ENCODE data around the gene PIRT.

The PIRT gene

GRCh38 chr17:10787306-10788045 is 50.4 kb downstream of the PIRT start:
- no peak for DNase-seq

GRCh38 chr17:10785295-10785694 is 52.6 kb downstream of the PIRT start:
- DNase-seq, result no peak

- DNase-seq, result no peak
Observed at GRCh38 chr17:10779609-10780008, 58.3 kb downstream of the PIRT start.

GRCh38 chr17:10777890-10778289 is 60.0 kb downstream of the PIRT start:
- no peak for DNase-seq

DNA sequence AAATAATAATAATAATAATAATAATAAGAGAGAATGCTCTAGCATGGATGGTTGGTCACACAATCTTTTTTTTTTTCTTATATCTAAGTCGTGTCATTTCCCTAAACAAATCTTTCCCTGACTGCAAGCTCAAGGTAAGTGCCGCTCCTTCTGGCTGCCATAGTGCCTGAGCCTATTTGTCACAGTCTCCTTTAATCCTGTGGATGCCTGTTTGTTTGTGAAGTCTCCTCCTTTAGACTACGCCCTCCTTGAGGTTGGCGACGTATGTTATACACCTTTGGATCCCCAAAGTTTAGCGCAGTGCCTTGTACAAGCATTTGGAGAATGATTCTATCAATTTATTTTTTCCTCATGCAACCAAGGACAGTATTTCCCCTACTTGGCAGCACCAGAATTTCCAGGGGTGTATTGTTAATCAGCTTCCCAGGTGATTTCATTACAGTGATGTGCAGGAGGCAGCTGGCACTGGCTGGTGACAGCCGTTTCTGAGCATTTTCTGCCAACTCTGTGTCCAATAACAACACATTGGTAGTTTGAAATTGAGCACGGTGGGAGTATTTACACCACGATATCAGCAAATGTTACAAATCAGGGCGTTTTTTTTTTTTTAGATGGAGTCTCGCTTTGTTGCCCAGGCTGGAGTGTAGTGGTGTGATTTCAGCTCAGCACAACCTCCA is 60.6 kb downstream of the PIRT start:
- DNase-seq, result no peak

DNA sequence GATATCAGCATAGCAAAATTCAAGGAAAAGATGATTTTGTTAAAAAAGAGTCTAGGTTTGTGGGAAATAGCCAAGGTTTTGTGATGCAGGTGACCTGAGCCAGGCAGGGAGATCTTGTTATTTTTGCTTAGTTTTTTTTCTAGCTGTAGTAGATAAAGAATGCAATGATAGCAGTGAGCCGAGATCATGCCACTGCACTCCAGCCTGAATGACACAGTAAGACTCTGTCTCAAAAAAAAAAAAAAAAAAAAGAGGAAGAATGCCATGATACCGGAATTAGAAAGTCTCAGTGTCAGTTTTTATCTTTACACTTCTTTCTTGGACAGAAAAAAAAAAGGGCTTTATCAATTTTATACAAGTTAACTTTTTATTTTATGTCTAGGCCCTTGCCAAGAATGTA is 61.5 kb downstream of the PIRT start:
- no peak for DNase-seq

DNA sequence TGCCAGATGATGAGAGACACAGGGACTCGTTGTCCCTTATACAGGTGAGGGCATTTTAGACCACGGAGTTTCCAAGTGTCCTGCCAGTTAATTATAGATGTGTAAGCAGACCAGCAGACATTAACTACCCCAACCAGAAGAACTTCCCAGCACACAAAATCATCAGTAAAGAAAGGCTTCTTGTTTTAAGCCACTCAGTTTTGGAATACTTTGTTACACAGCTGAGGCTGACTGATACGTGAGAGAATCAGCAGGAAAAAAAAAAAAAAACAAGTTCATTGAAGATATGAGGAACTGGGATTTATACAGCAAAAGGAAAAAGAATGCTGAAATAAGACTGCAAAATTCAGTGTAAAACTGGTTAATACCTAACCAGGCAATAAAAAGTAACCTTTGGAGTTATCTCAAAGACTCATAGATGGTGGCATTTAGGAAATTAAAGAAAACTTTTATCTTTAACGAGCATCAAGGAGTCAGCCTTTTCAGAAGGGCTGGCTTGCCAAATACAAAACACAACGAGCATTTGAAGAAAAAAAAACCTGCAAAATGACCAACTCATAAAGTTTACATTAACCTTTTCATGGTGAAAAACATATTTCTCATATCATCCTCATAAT is 62.0 kb downstream of the PIRT start:
- DNase-seq, result no peak

GRCh38 chr17:10775058-10775457 is 62.8 kb downstream of the PIRT start:
- no peak for DNase-seq

DNA sequence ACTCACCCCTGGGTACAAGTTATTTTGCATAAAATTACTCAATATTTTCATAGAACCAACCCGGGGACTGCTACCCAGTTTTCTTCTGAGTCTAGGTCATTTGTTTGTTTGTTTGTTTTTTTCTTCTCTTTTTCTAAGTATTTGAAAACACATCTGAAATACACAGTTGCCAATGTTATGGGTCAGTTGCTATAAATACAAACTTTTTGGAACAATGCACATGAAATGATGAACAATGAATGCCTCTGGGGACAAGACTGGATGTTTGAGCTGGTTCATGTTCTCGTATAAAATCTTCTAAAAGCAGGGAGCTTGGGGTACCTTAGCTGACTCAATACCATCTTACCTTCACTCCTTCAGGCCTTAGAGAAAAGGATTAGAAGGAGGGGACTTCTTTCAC is 64.5 kb downstream of the PIRT start:
- DNase-seq, result no peak

All from activated CD4-positive, alpha-beta T cell treated with anti-CD3 and anti-CD28 coated beads, Interleukin-2, Interleukin-6, amounts not matched to agents 100 ng/mL and 50 ng/mL, durations not matched to agents 16 hours and 8 hours (primary cell).